Measurements from ENCODE around the gene INTS7. TPM values are rescaled to one million over a fixed set of nuclear protein-coding genes. Genes with fewer than 3 reads are reported as not detected.
"Not testable (repeated sequence)": the region's sequence is repeated elsewhere in the genome, so short reads cannot be mapped to it uniquely, and the experiment has no call there.

Gene INTS7
- total and polyA plus RNA-seq, 12 donors: 6.3 to 24.5 (median 12.2) TPM

DNA sequence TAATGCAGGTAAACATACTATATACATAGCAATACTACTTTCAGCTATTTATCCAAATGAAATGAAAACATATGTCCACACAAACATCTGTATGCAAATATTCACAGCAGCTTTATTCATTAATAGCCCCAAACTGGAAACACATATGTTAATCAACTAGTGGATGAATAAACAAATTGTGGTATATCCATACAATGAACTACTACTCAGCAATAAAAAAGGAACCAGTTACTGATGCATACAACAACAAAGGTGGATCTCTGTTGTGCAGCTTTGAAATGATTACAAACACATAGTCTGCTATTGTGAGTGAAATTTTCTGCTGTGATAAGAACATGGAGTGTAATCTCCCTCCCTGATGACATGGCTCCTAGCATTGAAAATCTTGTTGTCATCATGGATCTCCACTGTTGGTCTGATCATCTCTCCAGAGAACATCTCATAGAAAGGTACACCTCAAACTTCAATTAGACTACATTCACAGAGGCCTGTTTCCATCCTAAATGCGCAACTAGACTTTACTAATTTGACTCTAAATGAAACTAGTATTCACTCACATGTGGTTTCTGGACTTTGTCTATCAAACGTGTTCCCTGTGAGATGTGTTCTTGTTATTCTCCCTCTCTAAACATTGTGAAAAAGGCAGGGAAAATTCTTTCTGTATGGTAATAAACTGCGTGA lies 10.7 kb downstream of the INTS7 start:
- H3K36me3 ChIP-seq (replicated peaks in 1 of 2): no peaks in the 10 kb centered on the region
- WGBS, 4 donors: 84 to 98% (median 97%) methylated on average over 3 of the region's 3 CpGs
- intact Hi-C loops (cut with DNase I): no loop called here
- H3K9me3 ChIP-seq (replicated peaks in 1 of 3): no peaks in the 10 kb centered on the region
- H3K4me3 ChIP-seq: no peak overlapping the region
- no peaks in the 10 kb centered on the region for H3K4me1 ChIP-seq (replicated peaks in 1 of 2)
- no peak overlapping the region for H3K27ac ChIP-seq
- H3K27me3 ChIP-seq: no peaks in the 10 kb centered on the region
- no peak for DNase-seq
- no peak for TF ChIP-seq POLR2A (IDR thresholded peaks at IDR 0.05)
- TF ChIP-seq, protein P1, sequence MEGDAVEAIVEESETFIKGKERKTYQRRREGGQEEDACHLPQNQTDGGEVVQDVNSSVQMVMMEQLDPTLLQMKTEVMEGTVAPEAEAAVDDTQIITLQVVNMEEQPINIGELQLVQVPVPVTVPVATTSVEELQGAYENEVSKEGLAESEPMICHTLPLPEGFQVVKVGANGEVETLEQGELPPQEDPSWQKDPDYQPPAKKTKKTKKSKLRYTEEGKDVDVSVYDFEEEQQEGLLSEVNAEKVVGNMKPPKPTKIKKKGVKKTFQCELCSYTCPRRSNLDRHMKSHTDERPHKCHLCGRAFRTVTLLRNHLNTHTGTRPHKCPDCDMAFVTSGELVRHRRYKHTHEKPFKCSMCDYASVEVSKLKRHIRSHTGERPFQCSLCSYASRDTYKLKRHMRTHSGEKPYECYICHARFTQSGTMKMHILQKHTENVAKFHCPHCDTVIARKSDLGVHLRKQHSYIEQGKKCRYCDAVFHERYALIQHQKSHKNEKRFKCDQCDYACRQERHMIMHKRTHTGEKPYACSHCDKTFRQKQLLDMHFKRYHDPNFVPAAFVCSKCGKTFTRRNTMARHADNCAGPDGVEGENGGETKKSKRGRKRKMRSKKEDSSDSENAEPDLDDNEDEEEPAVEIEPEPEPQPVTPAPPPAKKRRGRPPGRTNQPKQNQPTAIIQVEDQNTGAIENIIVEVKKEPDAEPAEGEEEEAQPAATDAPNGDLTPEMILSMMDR (IDR thresholded peaks at IDR 0.05): no peak

DNA sequence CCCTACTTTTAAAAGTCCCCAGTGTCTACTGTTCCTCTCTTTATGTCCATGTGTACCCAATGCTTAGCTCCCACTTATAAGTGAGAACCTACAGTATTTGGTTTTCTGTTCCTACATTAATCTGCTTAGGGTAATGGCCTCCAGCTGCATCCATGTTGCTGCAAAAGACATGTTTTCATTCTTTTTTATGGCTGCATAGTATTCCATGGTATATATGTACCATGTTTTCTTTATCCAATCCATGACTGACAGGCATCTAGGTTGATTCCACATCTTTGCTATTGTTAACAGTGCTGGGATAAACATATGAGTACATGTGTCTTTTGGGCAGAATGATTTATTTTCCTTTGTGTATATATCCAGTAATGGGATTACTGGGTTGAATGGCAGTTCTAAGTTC lies 12.4 kb downstream of the INTS7 start:
- H3K4me3 ChIP-seq; intact Hi-C loops (cut with DNase I); H3K36me3 ChIP-seq (replicated peaks in 1 of 2): not testable (repeated sequence)

DNA sequence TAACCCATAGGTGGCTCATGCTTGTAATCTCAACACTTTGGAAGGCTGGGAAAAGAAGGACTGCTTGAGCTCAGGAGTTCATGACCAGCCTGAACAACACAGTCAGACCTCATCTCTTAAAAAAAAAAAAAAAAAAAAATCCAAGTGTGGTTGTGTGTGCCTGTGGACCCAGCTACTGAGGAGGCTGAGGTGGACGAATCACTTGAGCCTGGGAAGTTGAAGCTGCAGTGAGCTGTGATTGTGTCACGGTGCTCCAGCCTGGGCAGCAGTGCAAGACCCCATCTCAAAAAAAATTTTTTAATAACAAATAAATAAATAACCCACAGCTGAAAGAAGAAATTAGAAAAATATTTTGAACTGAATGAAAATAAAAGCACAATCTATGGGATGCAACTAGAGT lies 13.8 kb downstream of the INTS7 start:
- intact Hi-C loops (cut with DNase I): no loop called here
- Histone ChIP-seq H3K9me3 (replicated peaks in 1 of 3) (no peaks in the 10 kb centered on the region), H3K4me1 (replicated peaks in 1 of 2) (no peaks in the 10 kb centered on the region), H3K27me3 (no peaks in the 10 kb centered on the region), H3K4me3 (no peak overlapping the region), H3K36me3 (replicated peaks in 1 of 2) (no peaks in the 10 kb centered on the region), H3K27ac (no peak overlapping the region)
- no peak for TF ChIP-seq POLR2A (IDR thresholded peaks at IDR 0.05)
- TF ChIP-seq, protein P1 (IDR thresholded peaks at IDR 0.05): no peak
- WGBS, 4 donors: 91 to 98% (median 95%) methylated on average over 2 of the region's 2 CpGs
- no peak for DNase-seq

More for the DNA sequence above, 12.4 kb downstream of the INTS7 start:
- H3K27ac ChIP-seq; H3K27me3 ChIP-seq; H3K9me3 ChIP-seq (replicated peaks in 1 of 3); DNase-seq; H3K4me1 ChIP-seq (replicated peaks in 1 of 2): not testable (repeated sequence)

DNA sequence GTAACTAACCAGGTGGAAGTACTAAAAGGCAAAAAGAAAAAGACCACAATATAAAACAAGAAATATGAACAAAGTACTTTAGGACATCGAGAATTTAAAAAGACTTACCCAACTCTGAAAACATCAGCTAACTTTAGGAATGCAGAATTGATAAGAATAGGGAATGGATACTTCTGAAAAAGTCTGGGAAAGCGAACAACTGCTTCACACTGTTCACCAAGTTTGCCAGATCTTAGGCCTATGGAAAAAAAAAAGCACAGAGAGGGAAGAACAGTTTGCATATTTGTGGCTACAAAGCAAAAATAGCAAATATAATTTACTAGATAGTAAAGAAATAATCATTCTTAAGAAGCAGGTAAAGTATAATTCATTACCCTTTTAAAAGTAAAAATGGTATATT lies 14.4 kb downstream of the INTS7 start:
- 89 to 93% (median 92%) methylated on average over 2 of the region's 2 CpGs for WGBS, 4 donors
- TF ChIP-seq, protein P1 (IDR thresholded peaks at IDR 0.05): no peak
- TF ChIP-seq POLR2A (IDR thresholded peaks at IDR 0.05): no peak
- no peaks in the 10 kb centered on the region for H3K36me3 ChIP-seq (replicated peaks in 1 of 2)
- no peak for DNase-seq
- no peaks in the 10 kb centered on the region for H3K27me3 ChIP-seq
- no peak overlapping the region for H3K4me3 ChIP-seq
- H3K4me1 ChIP-seq (replicated peaks in 1 of 2): no peaks in the 10 kb centered on the region
- no peaks in the 10 kb centered on the region for H3K9me3 ChIP-seq (replicated peaks in 1 of 3)
- intact Hi-C loops (cut with DNase I): no loop called here
- H3K27ac ChIP-seq: no peak overlapping the region

DNA sequence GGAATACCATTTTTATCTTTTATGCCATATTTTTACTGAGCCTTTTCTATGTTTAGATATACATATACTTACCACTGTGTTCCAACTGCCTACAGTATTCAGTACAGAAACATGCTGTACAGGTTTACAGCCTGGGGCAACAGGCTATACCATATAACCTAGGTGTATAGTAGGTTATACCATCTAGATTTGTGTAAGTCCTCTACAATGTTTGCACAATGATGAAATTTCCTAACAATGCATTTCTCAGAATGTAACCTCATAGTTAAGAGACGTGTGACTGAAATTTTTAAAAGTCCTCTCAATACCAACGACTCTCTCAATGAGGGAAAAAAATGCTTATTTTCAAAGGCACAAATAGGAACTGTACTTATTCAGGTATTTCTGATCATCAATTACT lies 21.7 kb downstream of the INTS7 start:
- intact Hi-C loops (cut with DNase I): no loop called here
- no peak for TF ChIP-seq POLR2A (IDR thresholded peaks at IDR 0.05)
- TF ChIP-seq, protein P1 (IDR thresholded peaks at IDR 0.05): no peak

More for the DNA sequence above, 21.7 kb downstream of the INTS7 start:
- no peak overlapping the region for H3K27ac ChIP-seq
- no peak overlapping the region for H3K4me3 ChIP-seq
- WGBS, 4 donors: 86 to 91% (median 89%) methylated on average over 2 of the region's 2 CpGs
- no peaks in the 10 kb centered on the region for H3K27me3 ChIP-seq
- no peak for DNase-seq
- H3K9me3 ChIP-seq (replicated peaks in 1 of 3): no peaks in the 10 kb centered on the region
- no peaks in the 10 kb centered on the region for H3K4me1 ChIP-seq (replicated peaks in 1 of 2)
- no peaks in the 10 kb centered on the region for H3K36me3 ChIP-seq (replicated peaks in 1 of 2)

Measured in adrenal gland (tissue), 12 donors.